GM18868 (cell line): ENCODE results near the gene GALNS.
"Not testable (repeated sequence)": the region's sequence is repeated elsewhere in the genome, so short reads cannot be mapped to it uniquely, and the experiment has no call there.

ENCODE experiments used
- ATAC-seq: cut with Tn5 transposase; IDR thresholded peaks from one replicate; pipeline ENCODE4 v1.9.1; 2021; ENCODE audit warnings: mild to moderate bottlenecking, moderate library complexity; ENCODE audit not compliant: unreplicated experiment

The GALNS gene

GRCh38 chr16:88772871-88773811 lies 83.6 kb downstream of the GALNS start:
- no peak for ATAC-seq

GRCh38 chr16:88771781-88772180 lies 85.0 kb downstream of the GALNS start:
- not testable (repeated sequence) for ATAC-seq

DNA sequence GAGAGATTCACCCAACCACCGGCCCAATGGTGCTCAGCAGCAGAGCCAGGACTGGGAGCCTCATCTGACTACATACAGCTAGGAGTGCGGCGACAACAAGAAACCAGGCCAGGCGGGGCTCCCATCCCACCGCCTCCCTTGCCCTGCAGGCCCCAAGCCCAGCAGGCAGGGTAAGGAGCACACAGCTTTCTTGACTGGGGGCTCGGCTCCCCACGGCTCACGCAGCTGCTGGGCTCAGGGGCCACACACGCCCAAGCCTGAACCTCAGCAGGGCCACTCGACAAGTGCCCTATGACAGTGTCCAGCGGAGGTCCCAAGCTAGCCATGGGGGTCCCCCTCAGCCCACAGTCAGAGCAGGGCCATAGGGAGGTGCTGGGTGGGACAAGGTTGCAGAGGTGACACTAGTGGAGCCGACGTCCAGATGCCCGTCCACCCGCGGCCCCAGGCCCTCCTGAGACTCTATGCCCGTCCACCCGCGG lies 85.4 kb downstream of the GALNS start:
- ATAC-seq, result no peak

DNA sequence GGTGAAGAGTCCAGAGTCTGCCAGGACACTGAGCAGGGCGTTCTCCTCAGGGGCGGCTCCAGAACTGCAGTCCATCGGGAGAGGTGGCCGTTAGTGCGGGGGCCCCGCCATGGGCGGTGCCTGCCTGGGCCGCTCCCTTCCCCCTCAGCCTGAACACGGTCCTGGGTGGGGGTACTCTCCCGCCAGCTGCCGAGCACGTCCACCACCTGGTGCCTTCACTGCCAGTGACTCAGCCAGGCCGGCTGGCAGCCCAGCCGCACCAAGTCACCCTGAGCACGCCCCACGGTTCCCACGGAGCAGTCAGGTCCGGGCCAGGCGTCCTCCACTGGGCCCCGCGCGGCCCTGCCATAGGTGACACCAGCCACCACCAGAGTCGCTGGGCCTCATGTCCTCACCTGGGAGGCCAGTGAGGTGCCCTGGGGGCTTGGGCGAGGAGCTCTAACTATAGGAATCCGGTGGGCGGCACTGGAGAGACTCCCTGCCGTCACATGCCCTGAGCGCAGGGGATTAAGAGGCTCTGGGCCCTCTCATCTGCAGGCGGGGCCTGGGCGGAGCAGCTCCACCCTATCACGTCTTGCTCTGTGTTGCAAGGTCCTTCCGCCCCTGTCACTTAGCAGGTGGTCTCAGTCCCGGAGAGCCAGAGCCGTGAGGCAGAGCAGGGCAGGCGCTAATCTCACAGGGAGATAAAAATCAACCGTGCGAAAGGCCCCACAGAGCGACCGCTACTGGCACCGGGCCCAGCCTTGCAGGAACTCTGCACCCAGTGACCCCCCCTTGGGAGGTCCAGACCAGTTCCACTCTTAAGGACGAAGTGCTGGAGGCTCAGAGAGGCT lies 86.1 kb downstream of the GALNS start:
- ATAC-seq, result peak; percentile 66

GRCh38 chr16:88769617-88770460 lies 86.9 kb downstream of the GALNS start:
- ATAC-seq, result no peak

GRCh38 chr16:88768071-88768783 lies 88.5 kb downstream of the GALNS start:
- ATAC-seq, result no peak

- ATAC-seq, result no peak
Measured at GRCh38 chr16:88767546-88768070, 89.1 kb downstream of the GALNS start.

- no peak for ATAC-seq
Measured at GRCh38 chr16:88766975-88767374, 89.8 kb downstream of the GALNS start.

- no peak for ATAC-seq
Measured at GRCh38 chr16:88764913-88765349, 91.8 kb downstream of the GALNS start.

- no peak for ATAC-seq
Measured at GRCh38 chr16:88764080-88764479, 92.7 kb downstream of the GALNS start.
